Measurements from ENCODE around the gene MORF4L1. TPM values are rescaled to one million over a fixed set of nuclear protein-coding genes. Genes with fewer than 3 reads are reported as not detected.

The MORF4L1 gene
- total and polyA plus RNA-seq, 2 donors (not counting 1 experiment from before 2014, with no cell fraction given) = 268 to 710 TPM

DNA sequence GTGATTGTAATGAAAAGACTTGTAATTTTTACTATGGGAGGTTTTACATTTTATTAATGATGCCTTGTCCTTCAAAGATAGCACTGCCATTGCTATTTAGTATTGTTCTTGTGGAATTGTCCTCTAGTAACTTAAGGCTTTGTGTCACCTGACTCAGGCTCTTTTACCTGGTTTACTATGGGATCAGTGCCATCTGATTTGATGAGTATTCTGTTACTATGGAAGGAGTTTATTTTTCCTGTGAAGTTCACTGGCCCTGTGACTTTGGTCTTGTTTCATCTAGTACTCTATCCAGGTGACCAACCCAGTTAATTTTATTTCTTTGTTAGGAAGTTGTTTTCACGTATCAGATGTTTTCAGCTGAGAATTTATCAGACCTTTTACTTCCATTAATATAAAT is 9.0 kb downstream of the MORF4L1 start:
- Histone ChIP-seq H3K4me1 (ENCODE audit: control insufficient read depth, extremely low read depth, insufficient read depth, low read length) (peaks cover 8% of the 10 kb centered on the region), H3K27ac (ENCODE audit: insufficient read depth, low read length) (no peak overlapping the region), H3K4me2 (ENCODE audit: extremely low read depth, insufficient read depth, low read length) (no peak overlapping the region), H3K9ac (ENCODE audit: insufficient read depth, low read length) (no peak overlapping the region), H3K4me3 (replicated peaks in 1 of 4; ENCODE audit: control extremely low read depth in 1 of 4, insufficient read depth in 1 of 4, low read depth in 3 of 4, low read length in 4 of 4) (no peak overlapping the region), H2AFZ (ENCODE audit: low read length) (no peak overlapping the region), H3K27me3 (ENCODE audit: control insufficient read depth, insufficient read depth, low read length) (no peaks in the 10 kb centered on the region), H3K9me3 (ENCODE audit: control insufficient read depth, insufficient read depth, low read depth, low read length) (no peaks in the 10 kb centered on the region), H3K36me3 (ENCODE audit: control insufficient read depth, insufficient read depth, low read length) (peaks cover 6% of the 10 kb centered on the region), H4K20me1 (ENCODE audit: control insufficient read depth, extremely low read depth, insufficient read depth, low read length) (peaks cover 12% of the 10 kb centered on the region), H3K79me2 (ENCODE audit: control insufficient read depth, insufficient read depth, low read length) (peaks cover 99% of the 10 kb centered on the region)
- TF ChIP-seq, protein P1, sequence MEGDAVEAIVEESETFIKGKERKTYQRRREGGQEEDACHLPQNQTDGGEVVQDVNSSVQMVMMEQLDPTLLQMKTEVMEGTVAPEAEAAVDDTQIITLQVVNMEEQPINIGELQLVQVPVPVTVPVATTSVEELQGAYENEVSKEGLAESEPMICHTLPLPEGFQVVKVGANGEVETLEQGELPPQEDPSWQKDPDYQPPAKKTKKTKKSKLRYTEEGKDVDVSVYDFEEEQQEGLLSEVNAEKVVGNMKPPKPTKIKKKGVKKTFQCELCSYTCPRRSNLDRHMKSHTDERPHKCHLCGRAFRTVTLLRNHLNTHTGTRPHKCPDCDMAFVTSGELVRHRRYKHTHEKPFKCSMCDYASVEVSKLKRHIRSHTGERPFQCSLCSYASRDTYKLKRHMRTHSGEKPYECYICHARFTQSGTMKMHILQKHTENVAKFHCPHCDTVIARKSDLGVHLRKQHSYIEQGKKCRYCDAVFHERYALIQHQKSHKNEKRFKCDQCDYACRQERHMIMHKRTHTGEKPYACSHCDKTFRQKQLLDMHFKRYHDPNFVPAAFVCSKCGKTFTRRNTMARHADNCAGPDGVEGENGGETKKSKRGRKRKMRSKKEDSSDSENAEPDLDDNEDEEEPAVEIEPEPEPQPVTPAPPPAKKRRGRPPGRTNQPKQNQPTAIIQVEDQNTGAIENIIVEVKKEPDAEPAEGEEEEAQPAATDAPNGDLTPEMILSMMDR (conservative IDR thresholded peaks at IDR 0.05 in 1 of 2, IDR thresholded peaks at IDR 0.05 in 1 of 2; ENCODE audit: low read depth in 1 of 2, low read length in 2 of 2) = no peak
- no peak for TF ChIP-seq EZH2 (IDR thresholded peaks at IDR 0.05; ENCODE audit: low read length, missing control alignments)
- no peak for DNase-seq (ENCODE audit: low read depth in 2 of 2)

DNA sequence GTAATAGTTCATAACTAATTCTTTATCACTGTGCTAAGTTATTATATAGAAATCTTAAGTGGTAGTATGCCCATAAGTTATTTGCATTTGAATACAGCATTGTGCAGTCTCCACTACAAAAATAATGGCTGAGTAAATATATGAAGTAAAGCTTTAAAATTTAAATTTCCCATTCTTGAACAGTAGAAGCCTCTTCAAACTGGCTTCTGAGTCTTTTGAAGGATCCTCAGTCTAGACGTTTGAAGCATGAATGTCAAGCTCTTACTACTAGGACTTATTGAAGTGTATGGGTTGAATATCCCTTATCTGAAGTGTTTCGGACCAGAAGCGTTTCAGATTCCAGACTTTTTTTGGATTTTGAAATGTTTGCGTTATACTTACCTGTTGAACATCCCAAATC is 16.3 kb downstream of the MORF4L1 start:
- Histone ChIP-seq H3K27me3 (ENCODE audit: control insufficient read depth, insufficient read depth, low read length) (no peaks in the 10 kb centered on the region), H3K36me3 (ENCODE audit: control insufficient read depth, insufficient read depth, low read length) (peaks cover 12% of the 10 kb centered on the region), H3K4me3 (replicated peaks in 1 of 4; ENCODE audit: control extremely low read depth in 1 of 4, insufficient read depth in 1 of 4, low read depth in 3 of 4, low read length in 4 of 4) (no peak overlapping the region), H4K20me1 (ENCODE audit: control insufficient read depth, extremely low read depth, insufficient read depth, low read length) (peaks cover 5% of the 10 kb centered on the region), H3K4me2 (ENCODE audit: extremely low read depth, insufficient read depth, low read length) (no peak overlapping the region), H2AFZ (ENCODE audit: low read length) (no peak overlapping the region), H3K9me3 (ENCODE audit: control insufficient read depth, insufficient read depth, low read depth, low read length) (no peaks in the 10 kb centered on the region), H3K9ac (ENCODE audit: insufficient read depth, low read length) (no peak overlapping the region), H3K4me1 (ENCODE audit: control insufficient read depth, extremely low read depth, insufficient read depth, low read length) (peaks cover 2% of the 10 kb centered on the region), H3K27ac (ENCODE audit: insufficient read depth, low read length) (no peak overlapping the region), H3K79me2 (ENCODE audit: control insufficient read depth, insufficient read depth, low read length) (peaks cover 79% of the 10 kb centered on the region)
- TF ChIP-seq, protein P1 (conservative IDR thresholded peaks at IDR 0.05 in 1 of 2, IDR thresholded peaks at IDR 0.05 in 1 of 2; ENCODE audit: low read depth in 1 of 2, low read length in 2 of 2) = no peak
- no peak for TF ChIP-seq EZH2 (IDR thresholded peaks at IDR 0.05; ENCODE audit: low read length, missing control alignments)
- no peak for DNase-seq (ENCODE audit: low read depth in 2 of 2)

DNA sequence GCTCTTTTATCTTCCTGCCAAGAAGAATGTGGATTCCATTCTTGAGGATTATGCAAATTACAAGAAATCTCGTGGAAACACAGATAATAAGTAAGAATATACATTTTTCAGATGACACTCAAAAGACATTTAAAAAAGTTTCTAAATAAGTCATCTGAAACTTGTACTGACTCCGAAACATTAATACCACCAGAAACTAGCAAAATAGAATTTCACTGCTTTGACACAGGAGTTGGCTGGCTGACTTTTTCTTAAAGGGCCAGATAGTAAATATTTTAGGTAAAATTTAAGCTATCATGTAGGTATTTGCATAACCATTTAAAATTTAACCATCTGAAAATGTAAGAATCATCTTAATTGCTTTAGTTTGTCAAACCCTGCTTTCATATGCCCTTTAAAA is 20.8 kb downstream of the MORF4L1 start:
- Histone ChIP-seq H2AFZ (ENCODE audit: low read length) (no peak overlapping the region), H3K36me3 (ENCODE audit: control insufficient read depth, insufficient read depth, low read length) (peaks cover 18% of the 10 kb centered on the region), H3K9me3 (ENCODE audit: control insufficient read depth, insufficient read depth, low read depth, low read length) (no peaks in the 10 kb centered on the region), H3K27me3 (ENCODE audit: control insufficient read depth, insufficient read depth, low read length) (no peaks in the 10 kb centered on the region), H4K20me1 (ENCODE audit: control insufficient read depth, extremely low read depth, insufficient read depth, low read length) (peaks cover 2% of the 10 kb centered on the region), H3K9ac (ENCODE audit: insufficient read depth, low read length) (no peak overlapping the region), H3K4me3 (replicated peaks in 1 of 4; ENCODE audit: control extremely low read depth in 1 of 4, insufficient read depth in 1 of 4, low read depth in 3 of 4, low read length in 4 of 4) (no peak overlapping the region), H3K4me1 (ENCODE audit: control insufficient read depth, extremely low read depth, insufficient read depth, low read length) (peaks cover 2% of the 10 kb centered on the region), H3K4me2 (ENCODE audit: extremely low read depth, insufficient read depth, low read length) (no peak overlapping the region), H3K27ac (ENCODE audit: insufficient read depth, low read length) (no peak overlapping the region), H3K79me2 (ENCODE audit: control insufficient read depth, insufficient read depth, low read length) (peaks cover 63% of the 10 kb centered on the region)
- TF ChIP-seq, protein P1 (conservative IDR thresholded peaks at IDR 0.05 in 1 of 2, IDR thresholded peaks at IDR 0.05 in 1 of 2; ENCODE audit: low read depth in 1 of 2, low read length in 2 of 2) = no peak
- no peak for TF ChIP-seq EZH2 (IDR thresholded peaks at IDR 0.05; ENCODE audit: low read length, missing control alignments)
- no peak for DNase-seq (ENCODE audit: low read depth in 2 of 2)
